GM19023 (cell line): ENCODE measurements around the gene OR6N2.

Source experiments
- ATAC-seq: cut with Tn5 transposase; IDR thresholded peaks from one replicate; pipeline ENCODE4 v1.9.1; 2021; ENCODE audit warnings: mild to moderate bottlenecking, moderate library complexity; ENCODE audit not compliant: unreplicated experiment

OR6N2 gene

GRCh38 chr1:158771950-158772866 is 8.8 kb downstream of the OR6N2 start, which contains the start of gene OR6N1:
Gene OR6N1 (minus strand): TSS chr1:158772195. CDS start chr1:158766682, 5,513 bp downstream.
- ATAC-seq, result no peak

GRCh38 chr1:158754420-158754819 is 26.6 kb downstream of the OR6N2 start, which contains the start of gene OR6K6:
Gene OR6K6 (plus strand): TSS chr1:158754720. CDS start chr1:158754888, 168 bp downstream.
- ATAC-seq, result no peak

GRCh38 chr1:158752155-158752712 is 28.8 kb downstream of the OR6N2 start:
- no peak for ATAC-seq

GRCh38 chr1:158735848-158736247 is 45.2 kb downstream of the OR6N2 start:
- ATAC-seq, result no peak

DNA sequence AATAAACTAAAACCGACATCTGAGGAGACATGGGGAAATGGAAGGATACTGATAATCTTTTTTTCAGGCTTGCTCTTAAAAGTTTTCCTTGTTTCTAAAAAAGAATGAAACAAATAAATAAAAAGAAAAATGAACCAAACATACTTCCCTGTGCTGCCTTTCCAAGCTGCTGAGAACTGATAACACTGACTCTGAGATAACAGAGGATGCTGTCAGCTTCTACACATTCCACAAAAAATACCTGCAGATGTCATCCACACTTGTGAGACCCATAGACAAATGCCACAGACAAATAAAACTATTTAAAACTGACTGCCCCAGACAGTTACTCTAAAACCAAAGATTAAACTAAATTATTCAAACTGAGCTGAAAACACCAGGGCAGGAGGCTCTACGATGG is 48.5 kb downstream of the OR6N2 start:
- no peak for ATAC-seq

- no peak for ATAC-seq
Observed at GRCh38 chr1:158731707-158732106, 49.3 kb downstream of the OR6N2 start.

DNA sequence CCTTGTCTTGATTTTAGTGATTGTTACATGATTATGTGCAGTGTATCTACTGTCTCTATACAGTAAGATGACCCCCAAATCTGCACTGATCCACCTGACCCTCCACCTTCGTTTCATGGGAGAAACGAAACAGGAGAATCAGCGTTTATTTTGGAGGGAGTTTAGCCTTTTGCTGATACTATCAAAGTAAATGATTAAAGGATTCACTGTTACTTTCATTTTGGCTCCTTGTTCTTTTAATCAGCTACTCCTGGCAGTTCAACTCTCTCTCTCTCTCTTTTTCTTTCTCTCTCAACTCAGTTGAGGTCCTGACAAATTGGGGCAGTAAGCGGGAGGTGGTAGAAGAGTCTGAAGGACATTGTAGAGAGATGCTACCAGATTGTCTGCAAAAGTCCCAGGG is 50.6 kb downstream of the OR6N2 start:
- ATAC-seq, result no peak

- ATAC-seq, result no peak
Observed at GRCh38 chr1:158728510-158729225, 52.3 kb downstream of the OR6N2 start.

DNA sequence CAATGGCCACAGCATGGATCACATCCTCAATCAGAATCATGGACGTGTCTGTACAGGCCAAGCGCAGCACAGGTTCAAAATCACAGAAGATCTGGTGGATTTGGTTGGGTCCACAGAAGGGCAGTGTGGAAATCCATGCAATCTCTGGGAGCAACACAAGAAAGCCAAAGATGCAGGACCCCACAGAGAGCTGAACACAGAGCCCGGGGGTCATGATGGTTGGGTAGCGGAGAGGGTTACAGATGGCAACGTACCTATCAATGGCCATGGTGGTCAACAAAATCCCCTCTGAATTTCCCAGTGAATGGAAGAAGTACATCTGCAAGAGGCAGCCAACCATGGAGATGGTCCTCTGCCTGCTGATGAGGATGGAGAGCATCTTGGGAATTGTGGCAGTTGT is 56.6 kb downstream of the OR6N2 start:
- ATAC-seq, result no peak
